ENCODE measurements around the gene DYNC2LI1.

GRCh38 chr2:43812006-43812405 lies 38.2 kb downstream of the DYNC2LI1 start:
- no peak for TF ChIP-seq PBX3 (IDR thresholded peaks at IDR 0.05)
- no peak for TF ChIP-seq CTCF (IDR thresholded peaks at IDR 0.05)
- TF ChIP-seq ELK1 (IDR thresholded peaks at IDR 0.05; ENCODE audit: low read depth, low read length) = no peak
- no peak for TF ChIP-seq HES2 (IDR thresholded peaks at IDR 0.05)
- TF ChIP-seq MAX (IDR thresholded peaks at IDR 0.05) = no peak
- no peak for TF ChIP-seq MAZ (IDR thresholded peaks at IDR 0.05; ENCODE audit: borderline replicate concordance, low read depth, low read length)
- no peak for TF ChIP-seq POLR2A (IDR thresholded peaks at IDR 0.05; ENCODE audit: low read length)
- TF ChIP-seq REST (IDR thresholded peaks at IDR 0.05) = no peak
- no peak for TF ChIP-seq SMC3 (IDR thresholded peaks at IDR 0.05)
- TF ChIP-seq E2F6 (IDR thresholded peaks at IDR 0.05; ENCODE audit: borderline replicate concordance, low read depth) = no peak
- no peak for TF ChIP-seq TP53 (CRISPR knock-in tag; IDR thresholded peaks at IDR 0.05)

All from A549 (cell line).